Fibroblast of lung (primary cell): ENCODE results near the gene ACOXL. TPM values are rescaled to one million over a fixed set of nuclear protein-coding genes. Genes with fewer than 3 reads are reported as not detected.
A peak's percentile ranks its signal among the peaks of the same experiment; 100 is the strongest.

Source experiments
- DNase-seq, 2 donors: peaks; one replicate each; pipeline versions ENCODE4 v3.0.0 to v3.0.0-alpha.2; 2010; ENCODE audit warnings: low read depth in 2 of 2
- H2AFZ ChIP-seq: 2 replicates; pipeline ENCODE4 v1.5.1; 2012; ENCODE audit warnings: low read length, control low read depth, inconsistent platforms
- H3K27ac ChIP-seq: 2 replicates; pipeline ENCODE4 v1.5.1; 2011; ENCODE audit warnings: low read length, control low read depth; ENCODE audit not compliant: insufficient read depth
- H3K27me3 ChIP-seq: 2 replicates; pipeline ENCODE4 v1.5.1; 2011; ENCODE audit warnings: mild to moderate bottlenecking, low read length; ENCODE audit not compliant: control insufficient read depth, insufficient read depth
- H3K36me3 ChIP-seq: 2 replicates; pipeline ENCODE4 v1.5.1; 2011; ENCODE audit warnings: low read length; ENCODE audit not compliant: control insufficient read depth, insufficient read depth
- H3K4me1 ChIP-seq: 2 replicates; pipeline ENCODE4 v1.5.1; 2011; ENCODE audit warnings: low read length; ENCODE audit not compliant: control insufficient read depth, insufficient read depth; ENCODE audit errors: extremely low read depth
- H3K4me2 ChIP-seq: 2 replicates; pipeline ENCODE4 v1.5.1; 2011; ENCODE audit warnings: low read length, control low read depth; ENCODE audit not compliant: insufficient read depth; ENCODE audit errors: extremely low read depth
- H3K4me3 ChIP-seq, 4 experiments: fragments of 200-600 bp in 1 of 4; sonication (generic) in 1 of 4; replicated peaks in 1 of 4; 2 replicates each; pipeline ENCODE4 v1.5.1; 2011 to 2016; ENCODE audit warnings: low read length in 4 of 4, low read depth in 3 of 4, mild to moderate bottlenecking in 3 of 4, control low read depth in 2 of 4, inconsistent platforms in 1 of 4, mixed read lengths in 1 of 4; ENCODE audit not compliant: insufficient read depth in 1 of 4; ENCODE audit errors: control extremely low read depth in 1 of 4
- H3K79me2 ChIP-seq: 2 replicates; pipeline ENCODE4 v1.5.1; 2012; ENCODE audit warnings: mild to moderate bottlenecking, low read length, inconsistent platforms; ENCODE audit not compliant: control insufficient read depth, insufficient read depth
- H3K9ac ChIP-seq: 2 replicates; pipeline ENCODE4 v1.5.1; 2011; ENCODE audit warnings: mild to moderate bottlenecking, low read length, control low read depth; ENCODE audit not compliant: insufficient read depth
- H3K9me3 ChIP-seq: 2 replicates; pipeline ENCODE4 v1.5.1; 2012; ENCODE audit warnings: low read depth, low read length; ENCODE audit not compliant: control insufficient read depth, insufficient read depth
- H4K20me1 ChIP-seq: 2 replicates; pipeline ENCODE4 v1.5.1; 2011; ENCODE audit warnings: low read length; ENCODE audit not compliant: control insufficient read depth, insufficient read depth; ENCODE audit errors: extremely low read depth
- EZH2 ChIP-seq: IDR thresholded peaks from 2 replicates; pipeline ENCODE4 v1.5.1; 2012; ENCODE audit warnings: low read length, control low read depth, mild to moderate bottlenecking; ENCODE audit errors: missing control alignments
- polyA plus RNA-seq, 2 donors: library from polyadenylated mRNA; depleted of rRNA in 1 of 2; stranded (reverse) in 1 of 2; unstranded in 1 of 2; fragments of >200 nt; gene quantifications; 2 replicates each; pipeline ENCODE4 v1.2.1, GENCODE V29; 2011 to 2012; ENCODE audit warnings: missing spikeins in 1 of 2
- total RNA-seq: library from RNA; depleted of rRNA; stranded (reverse); fragments of >200 nt; gene quantifications from 2 replicates; pipeline ENCODE4 v1.2.1, GENCODE V29; 2014
- TF ChIP-seq, protein P1 (sequence below), 2 donors: IDR thresholded peaks in 1 of 2; conservative IDR thresholded peaks in 1 of 2; 1 replicate in 1 of 2; 2 replicates in 1 of 2; pipeline ENCODE4 v1.5.1; 2011 to 2012; ENCODE audit warnings: low read length in 2 of 2, control low read depth in 1 of 2, inconsistent platforms in 1 of 2, low read depth in 1 of 2, mild to moderate bottlenecking in 1 of 2

The ACOXL gene
- total and polyA plus RNA-seq, 2 donors (not counting 1 experiment from before 2014, with no cell fraction given), result not detected

DNA sequence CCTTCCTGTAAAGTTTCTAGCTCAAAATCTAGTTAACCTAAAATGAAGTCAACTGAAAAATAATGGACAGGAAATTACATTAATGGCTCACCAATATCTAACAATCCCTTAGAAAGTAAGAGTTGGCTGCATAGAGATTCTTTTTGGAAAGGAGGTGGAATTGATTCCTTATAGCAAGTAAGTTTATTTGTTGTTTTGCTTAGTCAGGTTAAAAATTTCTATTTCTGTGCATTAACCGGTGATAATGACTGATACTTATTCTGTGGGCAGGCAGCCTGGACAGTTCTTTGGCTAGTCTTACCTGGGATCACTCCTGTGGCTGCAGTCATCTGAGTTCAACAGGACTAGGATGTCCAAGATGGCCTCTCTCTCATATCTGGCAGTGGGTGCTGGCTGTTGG, 381.5 kb downstream of the ACOXL start:
- Histone ChIP-seq H3K27me3 (peaks cover 17% of the 10 kb centered on the region), H3K36me3 (no peaks in the 10 kb centered on the region), H4K20me1 (no peaks in the 10 kb centered on the region), H3K9me3 (no peaks in the 10 kb centered on the region), H3K4me1 (peaks cover 3% of the 10 kb centered on the region), H2AFZ (no peak overlapping the region), H3K27ac (no peak overlapping the region), H3K4me2 (no peak overlapping the region), H3K79me2 (no peaks in the 10 kb centered on the region), H3K4me3 (no peak overlapping the region), H3K9ac (no peak overlapping the region)
- no peak for TF ChIP-seq EZH2
- TF ChIP-seq, protein P1, sequence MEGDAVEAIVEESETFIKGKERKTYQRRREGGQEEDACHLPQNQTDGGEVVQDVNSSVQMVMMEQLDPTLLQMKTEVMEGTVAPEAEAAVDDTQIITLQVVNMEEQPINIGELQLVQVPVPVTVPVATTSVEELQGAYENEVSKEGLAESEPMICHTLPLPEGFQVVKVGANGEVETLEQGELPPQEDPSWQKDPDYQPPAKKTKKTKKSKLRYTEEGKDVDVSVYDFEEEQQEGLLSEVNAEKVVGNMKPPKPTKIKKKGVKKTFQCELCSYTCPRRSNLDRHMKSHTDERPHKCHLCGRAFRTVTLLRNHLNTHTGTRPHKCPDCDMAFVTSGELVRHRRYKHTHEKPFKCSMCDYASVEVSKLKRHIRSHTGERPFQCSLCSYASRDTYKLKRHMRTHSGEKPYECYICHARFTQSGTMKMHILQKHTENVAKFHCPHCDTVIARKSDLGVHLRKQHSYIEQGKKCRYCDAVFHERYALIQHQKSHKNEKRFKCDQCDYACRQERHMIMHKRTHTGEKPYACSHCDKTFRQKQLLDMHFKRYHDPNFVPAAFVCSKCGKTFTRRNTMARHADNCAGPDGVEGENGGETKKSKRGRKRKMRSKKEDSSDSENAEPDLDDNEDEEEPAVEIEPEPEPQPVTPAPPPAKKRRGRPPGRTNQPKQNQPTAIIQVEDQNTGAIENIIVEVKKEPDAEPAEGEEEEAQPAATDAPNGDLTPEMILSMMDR (conservative IDR thresholded peaks at IDR 0.05 in 1 of 2, IDR thresholded peaks at IDR 0.05 in 1 of 2; ENCODE audit: low read depth in 1 of 2, low read length in 2 of 2), result no peak
- DNase-seq, result no peak

DNA sequence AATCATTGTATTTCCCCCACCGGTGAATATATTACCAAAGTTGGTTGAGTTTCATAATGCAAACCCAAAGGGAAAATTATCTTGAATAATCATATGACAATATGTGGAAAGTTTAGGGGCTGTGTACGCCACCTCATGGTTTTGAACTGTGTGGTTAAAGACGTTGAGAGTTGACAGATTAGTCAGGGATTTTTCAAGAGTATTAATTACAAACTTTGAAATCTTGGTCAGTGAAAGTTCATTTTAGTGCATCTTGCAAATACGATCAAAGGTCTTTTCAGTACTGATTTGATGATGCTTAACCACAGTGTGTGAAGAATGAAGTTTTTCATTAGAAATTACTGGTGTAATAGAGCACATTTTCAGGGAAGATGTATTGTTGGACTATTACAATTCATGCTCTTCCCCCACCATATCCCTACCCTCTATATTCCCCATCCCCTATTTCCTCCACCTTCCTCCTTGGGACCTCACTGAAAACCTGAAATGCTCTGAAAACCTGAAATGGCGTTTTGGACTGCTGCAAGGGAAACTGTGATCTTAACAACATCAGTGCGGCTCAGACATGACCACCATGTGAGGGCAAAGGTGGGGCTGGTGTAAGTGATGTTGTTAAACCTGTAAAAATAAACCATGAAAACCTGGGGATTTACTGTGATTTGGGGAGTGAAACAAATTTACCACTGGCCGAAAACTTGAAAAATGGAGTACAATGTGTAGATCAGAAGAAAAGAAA, 383.8 kb downstream of the ACOXL start:
- H3K9ac ChIP-seq, result no peak overlapping the region
- TF ChIP-seq EZH2, result no peak
- TF ChIP-seq, protein P1 (conservative IDR thresholded peaks at IDR 0.05 in 1 of 2, IDR thresholded peaks at IDR 0.05 in 1 of 2; ENCODE audit: low read depth in 1 of 2, low read length in 2 of 2), result no peak
- H3K27ac ChIP-seq, result no peak overlapping the region
- H3K4me3 ChIP-seq, result no peak overlapping the region
- H3K27me3 ChIP-seq, result peaks cover 18% of the 10 kb centered on the region
- no peaks in the 10 kb centered on the region for H3K79me2 ChIP-seq
- peaks cover 3% of the 10 kb centered on the region for H3K4me1 ChIP-seq
- H3K4me2 ChIP-seq, result no peak overlapping the region
- H3K9me3 ChIP-seq, result no peaks in the 10 kb centered on the region
- no peak overlapping the region for H2AFZ ChIP-seq
- no peaks in the 10 kb centered on the region for H3K36me3 ChIP-seq
- no peaks in the 10 kb centered on the region for H4K20me1 ChIP-seq
- no peak for DNase-seq

DNA sequence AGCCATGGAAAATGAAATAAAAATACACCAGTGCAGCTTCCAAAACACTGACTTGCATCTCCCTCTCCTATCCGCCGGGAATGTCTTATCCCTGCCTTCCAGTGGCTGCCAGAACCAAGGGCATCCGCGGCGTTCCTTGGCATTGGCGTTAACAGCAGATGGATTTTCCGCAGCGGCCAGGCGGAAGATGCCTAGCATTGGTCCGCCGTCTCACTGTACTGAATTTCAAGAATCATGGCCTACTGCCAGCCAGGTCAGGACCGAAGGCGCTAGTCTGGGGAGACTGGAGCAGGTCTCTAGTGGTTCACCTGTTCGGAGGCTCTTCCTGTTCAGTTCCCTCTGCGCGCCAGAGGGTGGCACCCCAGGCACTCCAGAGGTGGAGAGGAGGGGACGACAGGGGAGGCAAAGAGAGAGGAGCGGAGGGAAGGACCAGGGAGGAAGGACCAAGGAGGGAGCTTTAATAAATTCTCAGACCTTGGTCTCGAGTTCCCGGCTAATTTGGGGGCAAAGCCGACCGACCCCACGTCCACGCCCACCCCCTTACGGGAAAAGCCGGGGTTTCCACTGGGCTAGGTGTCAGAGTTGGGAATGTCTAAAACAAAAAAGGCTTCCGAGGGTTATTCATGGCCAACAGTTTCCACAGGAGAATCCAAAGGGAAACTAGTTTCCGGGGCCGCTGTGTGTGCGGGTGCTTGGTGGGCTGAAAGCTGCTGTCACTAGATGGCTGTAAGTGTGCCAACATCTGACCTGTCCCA, 384.6 kb downstream of the ACOXL start:
- H4K20me1 ChIP-seq, result no peaks in the 10 kb centered on the region
- peaks cover 18% of the 10 kb centered on the region for H3K27me3 ChIP-seq
- DNase-seq, result peak; percentile 67 to 79

More for the DNA sequence above, 384.6 kb downstream of the ACOXL start:
- TF ChIP-seq, protein P1 (conservative IDR thresholded peaks at IDR 0.05 in 1 of 2, IDR thresholded peaks at IDR 0.05 in 1 of 2; ENCODE audit: low read depth in 1 of 2, low read length in 2 of 2), result peak; percentile 92
- TF ChIP-seq EZH2, result peak; percentile 4
- Histone ChIP-seq H3K9ac (no peak overlapping the region), H3K4me3 (peak overlapping the region; percentile 38 to 66 (median 48)), H2AFZ (peak overlapping the region; percentile 19), H3K79me2 (no peaks in the 10 kb centered on the region), H3K4me2 (peak overlapping the region; percentile 99), H3K9me3 (no peaks in the 10 kb centered on the region), H3K36me3 (no peaks in the 10 kb centered on the region), H3K4me1 (peaks cover 5% of the 10 kb centered on the region), H3K27ac (no peak overlapping the region)
